ENCODE results near the gene CLIC4. TPM values are rescaled to one million over a fixed set of nuclear protein-coding genes. Genes with fewer than 3 reads are reported as not detected.

Gene CLIC4
- total and polyA plus RNA-seq, 2 experiments from 2014 or later: 92.5 to 308 TPM

- DNase-seq (ENCODE audit: low spot score): peak; percentile 33
- peaks cover 16% of the 10 kb centered on the region for H3F3A ChIP-seq (replicated peaks; ENCODE audit: low read depth)
- H3K36me3 Mint-ChIP-seq (ENCODE audit: low read depth): no peaks in the 10 kb centered on the region
Observed at GRCh38 chr1:24735156-24735508, 10.1 kb upstream of the CLIC4 start.

More at GRCh38 chr1:24735156-24735508, 10.1 kb upstream of the CLIC4 start:
- Mint-ChIP-seq H3K4me3 (no peak overlapping the region; the same call in 2 of the 3 replicates), H3K4me1 (peaks cover 29% of the 10 kb centered on the region), H3K27ac (peak overlapping the region; percentile 23), H3K9me3 (no peaks in the 10 kb centered on the region; the same call in 2 of the 3 replicates), H3K27me3 (ENCODE audit: insufficient read depth, low read depth, poor library complexity) (peaks cover 8% of the 10 kb centered on the region)
- peak overlapping the region; percentile 8; the same call in 1 of the 2 replicates for H3K4me2 ChIP-seq
- H3K27ac ChIP-seq (ENCODE audit: low read depth): peak overlapping the region; percentile 95; the same call in 1 of the 2 replicates
- H3K27me3 ChIP-seq (ENCODE audit: insufficient read depth): no peaks in the 10 kb centered on the region
- no peaks in the 10 kb centered on the region for H3K36me3 ChIP-seq (ENCODE audit: insufficient read depth)
- H3K79me2 ChIP-seq (replicated peaks; ENCODE audit: insufficient read depth): no peaks in the 10 kb centered on the region
- H3K4me3 ChIP-seq: no peak overlapping the region
- no peaks in the 10 kb centered on the region for H4K20me1 ChIP-seq (replicated peaks; ENCODE audit: insufficient read depth)
- H3K9me2 ChIP-seq (ENCODE audit: insufficient read depth): no peaks in the 10 kb centered on the region
- peak overlapping the region; percentile 95 for H2AFZ ChIP-seq
- peaks cover 48% of the 10 kb centered on the region for H3K4me1 ChIP-seq (ENCODE audit: insufficient read depth)
- TF ChIP-seq ZNF331 (CRISPR knock-in tag; IDR thresholded peaks at IDR 0.05; ENCODE audit: low read depth): no peak
- TF ChIP-seq POLR2AphosphoS5 (IDR thresholded peaks at IDR 0.05; ENCODE audit: low read depth): no peak
- TF ChIP-seq NANOG (IDR thresholded peaks at IDR 0.05; ENCODE audit: borderline replicate concordance): no peak
- no peak for TF ChIP-seq REST (IDR thresholded peaks at IDR 0.05; ENCODE audit: unreplicated experiment)
- no peak for TF ChIP-seq ZNF462 (CRISPR knock-in tag; IDR thresholded peaks at IDR 0.05)
- no peak for TF ChIP-seq JUNB (IDR thresholded peaks at IDR 0.05; ENCODE audit: unreplicated experiment)
- TF ChIP-seq EZH2 (IDR thresholded peaks at IDR 0.05; ENCODE audit: low read depth, unreplicated experiment): no peak
- TF ChIP-seq ZNF114 (CRISPR knock-in tag; IDR thresholded peaks at IDR 0.05): no peak
- TF ChIP-seq STAT1 (IDR thresholded peaks at IDR 0.05; ENCODE audit: unreplicated experiment): no peak
- TF ChIP-seq EZH2phosphoT487 (IDR thresholded peaks at IDR 0.05; ENCODE audit: unreplicated experiment): no peak
- no peak for TF ChIP-seq ETS1 (IDR thresholded peaks at IDR 0.05)
- TF ChIP-seq CTCF (conservative IDR thresholded peaks at IDR 0.05; ENCODE audit: low read depth in 2 of 2): no peak
- no peak for TF ChIP-seq CREB1 (CRISPR knock-in tag; IDR thresholded peaks at IDR 0.05; ENCODE audit: low read depth)
- peak; percentile 11; the same call in 1 of the 3 replicates for ATAC-seq

All from GM23338 (cell line).